Measurements from ENCODE around the gene FAAP20. TPM values are rescaled to one million over a fixed set of nuclear protein-coding genes. Genes with fewer than 3 reads are reported as not detected.

The FAAP20 gene
- total RNA-seq, 1 donor from 2014 or later: 38.3 TPM

DNA sequence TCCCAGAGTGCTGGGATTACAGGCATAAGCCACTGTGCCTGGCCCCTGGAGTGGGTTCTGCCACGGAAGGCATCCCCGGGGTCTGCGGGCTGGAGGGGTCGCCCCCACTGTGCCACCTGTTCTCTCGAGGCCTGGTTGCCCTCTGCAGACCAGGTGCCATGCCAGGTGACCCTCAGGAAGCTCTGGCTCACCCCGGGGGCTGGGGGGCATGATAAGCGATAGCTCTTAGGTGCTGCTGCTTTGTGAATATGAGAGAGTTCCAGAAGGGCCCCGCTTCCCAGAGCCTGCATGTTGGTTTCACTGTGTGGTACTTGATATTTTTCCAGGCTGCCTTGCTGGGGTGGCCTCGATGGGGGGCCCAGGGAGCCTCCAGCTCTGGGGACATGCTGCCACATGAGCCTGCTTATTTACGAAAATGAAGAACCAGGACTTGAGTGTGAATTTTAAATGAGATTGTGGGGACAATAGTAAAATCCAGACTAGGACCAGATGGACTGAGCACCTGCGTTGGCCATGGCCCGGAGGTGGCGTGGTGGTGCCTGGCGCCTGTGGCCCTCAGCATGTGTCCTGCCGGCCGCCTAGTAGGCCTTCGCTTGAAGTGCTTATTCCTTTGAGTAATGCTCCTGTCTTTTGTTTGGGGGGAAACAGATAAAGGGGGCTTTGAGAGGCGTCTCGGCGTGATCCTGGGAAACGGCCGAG, 40.9 kb upstream of the FAAP20 start:
- no peaks in the 10 kb centered on the region for H3K27me3 ChIP-seq
- no peaks in the 10 kb centered on the region for H3K9me3 ChIP-seq
- intact Hi-C loops (cut with DNase I): loop anchor here (2.0 to 5.0 kb wide), 3 partner anchors 37 to 147 kb away; no protein-coding TSS in a partner anchor
- no peaks in the 10 kb centered on the region for H3K36me3 ChIP-seq
- TF ChIP-seq, protein P1, sequence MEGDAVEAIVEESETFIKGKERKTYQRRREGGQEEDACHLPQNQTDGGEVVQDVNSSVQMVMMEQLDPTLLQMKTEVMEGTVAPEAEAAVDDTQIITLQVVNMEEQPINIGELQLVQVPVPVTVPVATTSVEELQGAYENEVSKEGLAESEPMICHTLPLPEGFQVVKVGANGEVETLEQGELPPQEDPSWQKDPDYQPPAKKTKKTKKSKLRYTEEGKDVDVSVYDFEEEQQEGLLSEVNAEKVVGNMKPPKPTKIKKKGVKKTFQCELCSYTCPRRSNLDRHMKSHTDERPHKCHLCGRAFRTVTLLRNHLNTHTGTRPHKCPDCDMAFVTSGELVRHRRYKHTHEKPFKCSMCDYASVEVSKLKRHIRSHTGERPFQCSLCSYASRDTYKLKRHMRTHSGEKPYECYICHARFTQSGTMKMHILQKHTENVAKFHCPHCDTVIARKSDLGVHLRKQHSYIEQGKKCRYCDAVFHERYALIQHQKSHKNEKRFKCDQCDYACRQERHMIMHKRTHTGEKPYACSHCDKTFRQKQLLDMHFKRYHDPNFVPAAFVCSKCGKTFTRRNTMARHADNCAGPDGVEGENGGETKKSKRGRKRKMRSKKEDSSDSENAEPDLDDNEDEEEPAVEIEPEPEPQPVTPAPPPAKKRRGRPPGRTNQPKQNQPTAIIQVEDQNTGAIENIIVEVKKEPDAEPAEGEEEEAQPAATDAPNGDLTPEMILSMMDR (IDR thresholded peaks at IDR 0.05): no peak
- peak overlapping the region; percentile 85 to 93 for H3K27ac ChIP-seq
- H3K4me1 ChIP-seq: peaks cover 67 to 79% of the 10 kb centered on the region in 2 donors
- peak overlapping the region; percentile 23 to 78 for H3K4me3 ChIP-seq
- DNase-seq (ENCODE audit: low spot score in 2 of 2): no peak

DNA sequence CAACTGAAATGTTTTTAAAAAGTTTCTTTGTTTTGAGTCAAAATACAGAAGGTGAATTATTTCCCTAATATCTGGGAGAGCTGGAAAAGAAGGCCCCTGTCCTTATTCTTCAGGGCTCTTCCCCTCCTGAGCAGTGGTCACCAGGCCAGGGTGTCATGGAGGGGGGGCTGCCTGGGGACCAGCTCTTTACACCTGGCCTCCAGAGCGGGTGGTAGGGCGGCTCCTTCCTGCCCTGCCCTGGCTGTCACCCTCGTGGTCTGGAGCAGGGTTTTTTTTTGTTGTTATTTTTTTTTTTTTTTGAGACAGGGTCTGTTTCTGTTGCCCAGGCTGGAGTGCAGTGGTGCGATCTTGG, 40.2 kb upstream of the FAAP20 start:
- peak overlapping the region in 1 of 2 donors; percentile 78 for H3K4me3 ChIP-seq
- peak overlapping the region; percentile 85 to 93 for H3K27ac ChIP-seq
- TF ChIP-seq, protein P1 (IDR thresholded peaks at IDR 0.05): no peak
- intact Hi-C loops (cut with DNase I): loop anchor here (2.0 to 5.0 kb wide), 4 partner anchors 36 to 148 kb away; no protein-coding TSS in a partner anchor
- DNase-seq (ENCODE audit: low spot score in 2 of 2): no peak
- no peaks in the 10 kb centered on the region for H3K36me3 ChIP-seq
- H3K27me3 ChIP-seq: no peaks in the 10 kb centered on the region
- H3K4me1 ChIP-seq: peaks cover 61 to 72% of the 10 kb centered on the region in 2 donors
- no peaks in the 10 kb centered on the region for H3K9me3 ChIP-seq

DNA sequence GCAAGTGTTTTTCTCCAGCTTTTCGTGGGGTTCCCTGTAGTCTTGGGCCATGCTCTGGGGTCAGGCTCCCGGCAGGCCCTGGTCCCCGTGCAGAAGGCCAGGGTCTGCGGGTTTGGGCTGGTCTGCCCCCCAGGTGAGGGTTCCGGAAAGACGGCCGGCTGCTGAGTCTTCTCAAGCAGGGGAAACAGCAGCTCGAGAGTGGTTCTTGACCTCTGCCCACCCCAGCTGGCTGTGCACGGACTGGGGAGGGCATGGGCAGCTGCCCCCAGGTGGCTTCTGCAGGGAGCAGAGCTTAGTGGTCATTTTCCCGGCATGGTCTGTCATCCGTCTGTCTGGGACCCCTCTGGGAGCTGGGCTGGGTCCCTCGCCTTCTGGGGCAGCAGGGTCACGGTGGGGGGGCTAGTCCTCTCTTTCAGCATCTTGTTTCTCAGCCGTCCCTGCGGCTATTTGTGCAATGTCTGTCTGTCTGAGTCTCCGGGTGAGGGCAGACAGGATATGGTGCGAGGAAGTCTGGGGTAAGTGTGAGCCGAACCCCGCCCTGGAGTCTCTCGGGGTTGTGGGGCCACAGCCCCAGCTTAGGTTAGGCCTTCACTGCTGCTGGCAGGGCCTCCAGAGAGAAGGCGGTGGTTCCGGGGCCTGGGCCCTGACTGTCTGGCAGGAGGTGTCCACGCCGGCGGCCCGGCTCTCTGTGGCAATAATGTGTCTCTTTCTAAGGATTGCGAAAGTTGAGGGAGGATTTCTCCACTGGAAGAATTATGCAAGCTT, 39.6 kb upstream of the FAAP20 start:
- Histone ChIP-seq H3K27me3 (no peaks in the 10 kb centered on the region), H3K4me3 (peak overlapping the region; percentile 78 to 85), H3K27ac (peak overlapping the region; percentile 85 to 93), H3K4me1 (peaks cover 55 to 66% of the 10 kb centered on the region in 2 donors), H3K9me3 (no peaks in the 10 kb centered on the region), H3K36me3 (no peaks in the 10 kb centered on the region)
- TF ChIP-seq, protein P1 (IDR thresholded peaks at IDR 0.05): no peak
- DNase-seq (ENCODE audit: low spot score in 2 of 2): peak; percentile 82 to 97
- intact Hi-C loops (cut with DNase I): loop anchor here (2.0 to 5.0 kb wide), 3 partner anchors 35 to 81 kb away; no protein-coding TSS in a partner anchor

DNA sequence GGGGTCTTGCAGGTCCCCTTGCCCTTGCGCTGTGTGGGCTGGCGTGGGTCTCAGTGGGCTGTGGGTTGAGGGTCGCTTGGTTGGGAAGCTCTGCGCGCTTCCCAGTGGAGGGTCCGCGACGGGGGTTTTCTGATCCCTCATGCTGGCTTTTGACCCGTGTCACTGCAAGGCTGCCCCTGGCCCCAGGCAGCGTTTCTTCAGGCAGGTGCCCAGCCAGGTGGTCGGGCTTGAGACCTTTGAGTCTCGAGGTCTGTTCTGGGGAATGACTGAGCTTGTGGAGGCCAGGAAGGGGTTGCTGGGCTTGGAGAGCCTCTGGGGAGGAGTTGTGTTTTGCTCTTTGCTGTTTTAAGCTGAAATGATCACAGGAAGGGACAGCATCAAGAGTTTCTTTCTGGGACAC, 38.9 kb upstream of the FAAP20 start:
- intact Hi-C loops (cut with DNase I): loop anchor here (5.0 kb wide), 1 partner anchor 44 kb away; no protein-coding TSS in a partner anchor
- TF ChIP-seq, protein P1 (IDR thresholded peaks at IDR 0.05): no peak

DNA sequence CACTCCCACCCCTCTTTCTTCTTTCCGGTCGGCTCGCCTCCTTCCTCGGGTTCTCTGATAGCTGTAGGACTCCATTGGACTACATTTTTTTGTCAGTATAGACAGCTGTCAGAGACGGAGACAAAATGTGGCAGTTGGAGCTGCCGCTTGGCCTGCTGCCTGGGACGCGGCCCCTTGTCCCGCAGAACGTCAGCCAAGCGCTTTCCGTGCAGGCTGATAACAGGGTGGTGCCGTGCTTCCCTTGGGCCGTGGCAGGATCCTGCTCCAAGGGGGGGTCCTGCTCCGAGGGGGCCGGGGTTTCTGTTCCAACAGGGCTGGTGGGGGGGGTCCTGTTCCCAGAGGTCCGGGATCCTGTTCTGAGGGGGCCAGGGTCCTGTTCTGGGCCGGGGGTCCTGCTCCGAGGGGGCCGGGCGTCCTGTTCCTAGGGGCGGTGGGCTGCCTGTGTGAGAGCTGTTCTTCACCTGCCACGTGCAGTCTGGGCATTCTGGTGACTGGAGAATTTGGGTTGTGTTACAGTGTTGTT, 38.4 kb upstream of the FAAP20 start:
- intact Hi-C loops (cut with DNase I): loop anchor here (5.0 kb wide), 1 partner anchor 44 kb away; no protein-coding TSS in a partner anchor
- Histone ChIP-seq H3K4me3 (peak overlapping the region; percentile 78 to 85), H3K9me3 (no peaks in the 10 kb centered on the region), H3K27me3 (no peaks in the 10 kb centered on the region), H3K27ac (peak overlapping the region; percentile 85 to 93), H3K4me1 (peaks cover 43 to 54% of the 10 kb centered on the region in 2 donors), H3K36me3 (no peaks in the 10 kb centered on the region)
- DNase-seq (ENCODE audit: low spot score in 2 of 2): no peak
- TF ChIP-seq, protein P1 (IDR thresholded peaks at IDR 0.05): no peak

More for the DNA sequence above, 38.9 kb upstream of the FAAP20 start:
- H3K36me3 ChIP-seq: no peaks in the 10 kb centered on the region
- no peaks in the 10 kb centered on the region for H3K27me3 ChIP-seq
- peak overlapping the region; percentile 78 to 85 for H3K4me3 ChIP-seq
- no peaks in the 10 kb centered on the region for H3K9me3 ChIP-seq
- peaks cover 48 to 59% of the 10 kb centered on the region in 2 donors for H3K4me1 ChIP-seq
- peak in 1 of 2 donors; percentile 64 for DNase-seq (ENCODE audit: low spot score in 2 of 2)
- H3K27ac ChIP-seq: peak overlapping the region; percentile 85 to 93
